ENCODE measurements around the gene FAHD2A.

Gene FAHD2A

GRCh38 chr2:95381212-95382191 lies 21.0 kb upstream of the FAHD2A start:
- no peaks in the 10 kb centered on the region for H3K9me3 Mint-ChIP-seq
- DNase-seq, result no peak
- ATAC-seq (replicated peaks), result no peak
- peaks cover 10 to 28% of the 10 kb centered on the region in 2 donors for H3K27me3 Mint-ChIP-seq
- H3K4me3 Mint-ChIP-seq, result no peak overlapping the region
- no peak overlapping the region for H3K27ac Mint-ChIP-seq
- peaks cover 0 to 9% of the 10 kb centered on the region in 2 donors for H3K4me1 Mint-ChIP-seq
- peaks cover 0 to 2% of the 10 kb centered on the region in 2 donors for H3K36me3 Mint-ChIP-seq

- no peak overlapping the region for H3K4me3 Mint-ChIP-seq
- DNase-seq (no peak), ATAC-seq (replicated peaks) (no peak)
- no peak overlapping the region for H3K27ac Mint-ChIP-seq
- peaks cover 0 to 9% of the 10 kb centered on the region in 2 donors for H3K4me1 Mint-ChIP-seq
- peaks cover 10 to 27% of the 10 kb centered on the region in 2 donors for H3K27me3 Mint-ChIP-seq
- peaks cover 0 to 2% of the 10 kb centered on the region in 2 donors for H3K36me3 Mint-ChIP-seq
- H3K9me3 Mint-ChIP-seq, result no peaks in the 10 kb centered on the region
These were observed 20.3 kb upstream of the FAHD2A start for GRCh38 chr2:95382192-95382591.

GRCh38 chr2:95382686-95383634 lies 19.5 kb upstream of the FAHD2A start:
- Mint-ChIP-seq H3K36me3 (peaks cover 0 to 2% of the 10 kb centered on the region in 2 donors), H3K4me1 (peaks cover 0 to 9% of the 10 kb centered on the region in 2 donors), H3K27ac (no peak overlapping the region), H3K9me3 (no peaks in the 10 kb centered on the region), H3K27me3 (peaks cover 18 to 26% of the 10 kb centered on the region in 2 donors), H3K4me3 (no peak overlapping the region)
- no peak for DNase-seq
- no peak for ATAC-seq (replicated peaks)

GRCh38 chr2:95383635-95384027 lies 18.9 kb upstream of the FAHD2A start:
- Mint-ChIP-seq H3K4me3 (no peak overlapping the region), H3K27me3 (peaks cover 23 to 31% of the 10 kb centered on the region in 2 donors), H3K36me3 (peaks cover 0 to 2% of the 10 kb centered on the region in 2 donors), H3K4me1 (peaks cover 0 to 9% of the 10 kb centered on the region in 2 donors), H3K27ac (no peak overlapping the region), H3K9me3 (no peaks in the 10 kb centered on the region)
- ATAC-seq (replicated peaks) (no peak), DNase-seq (no peak)

- H3K4me3 Mint-ChIP-seq, result no peak overlapping the region
- H3K27ac Mint-ChIP-seq, result no peak overlapping the region
- no peak for ATAC-seq (replicated peaks)
- DNase-seq, result no peak
- peaks cover 23 to 33% of the 10 kb centered on the region in 2 donors for H3K27me3 Mint-ChIP-seq
- peaks cover 0 to 2% of the 10 kb centered on the region in 2 donors for H3K36me3 Mint-ChIP-seq
- peaks cover 0 to 5% of the 10 kb centered on the region in 2 donors for H3K4me1 Mint-ChIP-seq
- no peaks in the 10 kb centered on the region for H3K9me3 Mint-ChIP-seq
These were observed 17.5 kb upstream of the FAHD2A start for GRCh38 chr2:95384854-95385569.

GRCh38 chr2:95385570-95385984 lies 16.9 kb upstream of the FAHD2A start:
- H3K4me1 Mint-ChIP-seq, result peaks cover 0 to 5% of the 10 kb centered on the region in 2 donors
- DNase-seq (no peak), ATAC-seq (replicated peaks) (no peak)
- H3K27me3 Mint-ChIP-seq, result peaks cover 23 to 33% of the 10 kb centered on the region in 2 donors
- no peak overlapping the region for H3K4me3 Mint-ChIP-seq
- no peaks in the 10 kb centered on the region for H3K9me3 Mint-ChIP-seq
- H3K36me3 Mint-ChIP-seq, result peaks cover 0 to 2% of the 10 kb centered on the region in 2 donors
- no peak overlapping the region for H3K27ac Mint-ChIP-seq

GRCh38 chr2:95386031-95386430 lies 16.5 kb upstream of the FAHD2A start:
- no peaks in the 10 kb centered on the region for H3K9me3 Mint-ChIP-seq
- ATAC-seq (replicated peaks), result no peak
- H3K27ac Mint-ChIP-seq, result no peak overlapping the region

GRCh38 chr2:95387358-95387757 lies 15.2 kb upstream of the FAHD2A start:
- no peak overlapping the region for H3K4me3 Mint-ChIP-seq
- ATAC-seq (replicated peaks), result no peak
- H3K27ac Mint-ChIP-seq, result no peak overlapping the region
- no peaks in the 10 kb centered on the region for H3K9me3 Mint-ChIP-seq
- H3K36me3 Mint-ChIP-seq, result peaks cover 0 to 2% of the 10 kb centered on the region in 2 donors
- no peak for DNase-seq
- H3K27me3 Mint-ChIP-seq, result peaks cover 23 to 24% of the 10 kb centered on the region in 2 donors
- peaks cover 0 to 5% of the 10 kb centered on the region in 2 donors for H3K4me1 Mint-ChIP-seq

More at GRCh38 chr2:95386031-95386430, 16.5 kb upstream of the FAHD2A start:
- Mint-ChIP-seq H3K4me1 (peaks cover 0 to 5% of the 10 kb centered on the region in 2 donors), H3K27me3 (peaks cover 23 to 33% of the 10 kb centered on the region in 2 donors), H3K4me3 (no peak overlapping the region), H3K36me3 (peaks cover 0 to 2% of the 10 kb centered on the region in 2 donors)
- DNase-seq, result no peak

- ATAC-seq (replicated peaks) (no peak), DNase-seq (no peak)
- H3K4me1 Mint-ChIP-seq, result peaks cover 0 to 5% of the 10 kb centered on the region in 2 donors
- H3K27me3 Mint-ChIP-seq, result peaks cover 23 to 24% of the 10 kb centered on the region in 2 donors
- H3K9me3 Mint-ChIP-seq, result no peaks in the 10 kb centered on the region
- H3K27ac Mint-ChIP-seq, result no peak overlapping the region
- peaks cover 0 to 2% of the 10 kb centered on the region in 2 donors for H3K36me3 Mint-ChIP-seq
- no peak overlapping the region for H3K4me3 Mint-ChIP-seq
These were observed 14.3 kb upstream of the FAHD2A start for GRCh38 chr2:95388091-95388692.

- Mint-ChIP-seq H3K36me3 (no peaks in the 10 kb centered on the region), H3K27ac (no peak overlapping the region), H3K4me1 (peaks cover 0 to 5% of the 10 kb centered on the region in 2 donors), H3K4me3 (no peak overlapping the region), H3K27me3 (peaks cover 20 to 22% of the 10 kb centered on the region in 2 donors), H3K9me3 (no peaks in the 10 kb centered on the region)
- ATAC-seq (replicated peaks) (peak; percentile 32 to 36), DNase-seq (no peak)
These were observed 13.7 kb upstream of the FAHD2A start for GRCh38 chr2:95388856-95389244.

GRCh38 chr2:95389245-95390119 lies 13.0 kb upstream of the FAHD2A start:
- Mint-ChIP-seq H3K27me3 (peaks cover 14 to 16% of the 10 kb centered on the region in 2 donors), H3K4me3 (no peak overlapping the region), H3K4me1 (peaks cover 0 to 5% of the 10 kb centered on the region in 2 donors), H3K9me3 (no peaks in the 10 kb centered on the region), H3K36me3 (no peaks in the 10 kb centered on the region), H3K27ac (no peak overlapping the region)
- DNase-seq (peak; percentile 23), ATAC-seq (replicated peaks) (peak; percentile 81 to 90)

- H3K27ac Mint-ChIP-seq, result no peak overlapping the region
- H3K36me3 Mint-ChIP-seq, result no peaks in the 10 kb centered on the region
- H3K4me3 Mint-ChIP-seq, result no peak overlapping the region
- peaks cover 13 to 16% of the 10 kb centered on the region in 2 donors for H3K27me3 Mint-ChIP-seq
- DNase-seq, result no peak
- ATAC-seq (replicated peaks), result no peak
- H3K4me1 Mint-ChIP-seq, result peaks cover 0 to 5% of the 10 kb centered on the region in 2 donors
- no peaks in the 10 kb centered on the region for H3K9me3 Mint-ChIP-seq
These were observed 12.1 kb upstream of the FAHD2A start for GRCh38 chr2:95390272-95390880.
